HG03159 (cell line): Measurements from ENCODE around the gene OSBPL9.
"Not testable (repeated sequence)": the region's sequence is repeated elsewhere in the genome, so short reads cannot be mapped to it uniquely, and the experiment has no call there.

Source experiments
- ATAC-seq: cut with Tn5 transposase; IDR thresholded peaks from one replicate; pipeline ENCODE4 v1.9.1; 2021; ENCODE audit warnings: mild to moderate bottlenecking, moderate library complexity; ENCODE audit not compliant: unreplicated experiment

OSBPL9 gene

DNA sequence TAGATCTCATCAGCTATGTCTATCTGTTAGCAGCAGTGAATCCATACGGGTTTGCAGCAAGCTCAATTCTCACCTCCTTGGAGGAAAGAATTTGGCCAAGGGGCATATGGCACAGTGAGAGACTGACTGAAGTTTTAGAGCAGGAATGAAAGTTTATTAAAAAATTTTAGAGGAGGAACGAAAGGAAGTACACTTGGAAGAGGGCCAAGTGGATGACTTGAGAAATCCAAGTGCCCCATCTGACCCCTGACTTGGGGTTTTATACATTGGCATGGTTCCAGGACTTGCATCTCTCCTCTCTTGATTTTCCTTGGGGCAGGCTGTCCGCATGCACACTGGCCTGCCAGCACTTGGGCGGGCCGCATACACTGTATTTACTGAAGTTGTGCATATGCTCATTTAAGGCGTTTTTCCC is 9.2 kb upstream of the OSBPL9 start:
- ATAC-seq: no peak

GRCh38 chr1:51610104-51610503 is 6.8 kb upstream of the OSBPL9 start:
- ATAC-seq: not testable (repeated sequence)

GRCh38 chr1:51610637-51611036 is 6.3 kb upstream of the OSBPL9 start:
- ATAC-seq: no peak

DNA sequence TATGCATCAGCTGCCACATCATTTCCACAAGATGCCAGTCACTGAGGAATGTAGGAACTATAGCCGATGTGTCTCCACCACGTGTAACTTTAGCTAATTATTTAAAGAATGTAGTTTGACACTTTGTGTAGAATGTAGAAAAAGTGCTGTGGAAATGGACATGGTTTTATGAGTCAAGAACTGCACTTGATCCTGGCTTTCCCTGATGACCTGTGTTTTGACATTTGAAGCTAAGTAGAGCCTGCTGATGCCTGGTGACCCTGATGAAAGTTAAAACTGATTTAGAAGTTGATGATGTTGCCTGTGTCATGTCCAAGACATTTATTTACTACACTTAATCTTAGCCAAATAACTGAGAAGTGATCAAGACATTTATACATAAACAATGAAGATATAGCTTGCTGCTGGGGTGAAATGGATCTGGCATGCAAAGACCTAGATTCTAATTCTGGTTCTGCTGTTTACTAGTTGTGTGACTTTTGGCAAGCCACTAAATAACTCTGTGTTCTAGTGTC is 4.4 kb upstream of the OSBPL9 start:
- ATAC-seq: no peak

- ATAC-seq: no peak
These were observed 1.1 kb upstream of the OSBPL9 start for GRCh38 chr1:51615780-51616291.

DNA sequence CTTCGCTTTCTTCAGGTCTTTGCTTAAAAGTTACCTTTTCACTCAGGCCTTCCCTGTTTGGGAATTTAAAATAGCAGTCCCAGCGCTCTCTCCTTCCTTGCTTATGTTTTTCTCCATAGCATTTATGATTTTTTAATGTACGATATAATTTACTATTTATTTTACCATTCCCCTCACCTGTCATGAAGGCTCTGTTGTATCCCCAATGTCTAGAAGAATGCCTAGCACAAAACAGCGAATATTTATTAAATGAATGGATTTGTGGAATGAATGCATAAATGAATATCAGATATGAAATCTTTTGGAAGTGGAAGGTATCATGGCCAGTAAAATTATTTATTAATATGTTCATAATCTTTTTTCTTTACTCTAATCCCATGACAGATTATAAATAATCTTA is 402 bp upstream of the OSBPL9 start:
- ATAC-seq: no peak

- ATAC-seq: no peak
These were observed 1.8 kb downstream of the OSBPL9 start for GRCh38 chr1:51618715-51619114.

DNA sequence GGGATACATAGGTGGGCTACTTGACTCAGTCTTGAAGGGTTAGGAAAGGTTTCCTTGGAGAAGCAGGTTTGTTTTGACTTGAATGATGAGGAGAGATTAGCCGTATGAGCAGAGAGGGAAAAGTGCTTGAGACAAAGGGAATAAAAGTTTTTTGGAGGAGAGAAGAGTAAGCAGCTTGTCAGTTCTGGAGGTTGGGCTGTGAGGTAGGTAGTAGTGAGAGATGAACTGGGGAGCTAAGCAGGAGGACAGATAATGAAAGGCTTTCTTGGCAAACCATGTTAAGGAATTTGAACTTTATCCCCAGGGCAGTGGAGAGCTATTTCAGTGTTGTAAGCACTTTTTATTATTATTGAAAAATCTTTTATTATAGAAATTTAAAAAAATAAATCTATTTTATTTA is 3.6 kb downstream of the OSBPL9 start:
- no peak for ATAC-seq

DNA sequence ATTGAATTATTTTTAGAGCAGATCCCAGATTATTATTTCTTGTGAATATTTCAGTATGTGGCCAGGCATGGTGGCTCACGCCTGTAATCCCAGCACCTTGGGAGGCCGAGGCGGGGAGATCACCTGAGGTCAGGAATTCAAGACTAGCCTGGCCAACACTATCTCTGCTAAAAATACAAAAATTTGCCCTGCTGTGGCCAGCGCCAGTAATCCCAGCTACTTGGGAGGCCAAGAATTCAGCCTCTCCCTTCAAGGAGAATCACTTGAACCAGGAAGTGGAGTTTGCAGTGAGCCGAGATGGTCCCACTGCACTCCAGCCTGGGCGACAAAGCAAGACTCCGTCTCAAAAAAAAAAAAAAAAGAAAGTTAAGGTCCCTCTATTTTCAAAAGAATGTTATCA is 4.3 kb downstream of the OSBPL9 start:
- no peak for ATAC-seq

DNA sequence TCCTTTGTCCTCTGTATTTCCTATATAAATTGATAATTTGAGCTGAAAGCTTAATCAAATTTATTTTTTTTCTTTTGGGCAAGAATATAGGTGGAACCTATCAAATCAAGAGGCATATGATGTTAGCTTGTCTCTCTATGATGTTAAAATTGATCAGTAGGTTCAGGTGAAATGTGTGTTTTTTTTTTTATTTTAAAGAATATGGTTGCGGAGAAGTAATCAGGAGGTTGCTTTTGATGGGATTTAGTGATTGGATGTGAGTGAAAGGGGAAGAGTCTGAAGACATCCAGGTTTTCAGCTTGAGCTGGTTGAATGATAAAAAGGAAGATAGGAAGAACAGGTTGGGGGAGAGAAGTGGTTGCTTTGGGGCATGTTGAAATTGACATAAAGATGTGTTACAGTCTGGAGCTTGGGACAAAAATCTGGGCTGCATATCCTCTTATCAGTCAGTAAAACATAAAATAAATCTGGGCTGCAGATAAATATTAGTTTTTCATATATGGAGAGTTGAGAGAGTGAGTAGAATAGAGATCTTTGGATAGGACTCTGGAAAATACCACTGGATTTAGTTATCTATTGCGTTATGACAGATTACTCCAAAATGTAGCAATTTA is 5.1 kb downstream of the OSBPL9 start:
- no peak for ATAC-seq

- ATAC-seq: no peak
These were observed 5.6 kb downstream of the OSBPL9 start for GRCh38 chr1:51622455-51622913.

- no peak for ATAC-seq
These were observed 6.1 kb downstream of the OSBPL9 start for GRCh38 chr1:51623025-51623424.

- ATAC-seq: no peak
These were observed 6.6 kb downstream of the OSBPL9 start for GRCh38 chr1:51623450-51623849.

- ATAC-seq: no peak
These were observed 8.0 kb downstream of the OSBPL9 start for GRCh38 chr1:51624855-51625254.

GRCh38 chr1:51627672-51628071 is 10.8 kb downstream of the OSBPL9 start:
- ATAC-seq: no peak

DNA sequence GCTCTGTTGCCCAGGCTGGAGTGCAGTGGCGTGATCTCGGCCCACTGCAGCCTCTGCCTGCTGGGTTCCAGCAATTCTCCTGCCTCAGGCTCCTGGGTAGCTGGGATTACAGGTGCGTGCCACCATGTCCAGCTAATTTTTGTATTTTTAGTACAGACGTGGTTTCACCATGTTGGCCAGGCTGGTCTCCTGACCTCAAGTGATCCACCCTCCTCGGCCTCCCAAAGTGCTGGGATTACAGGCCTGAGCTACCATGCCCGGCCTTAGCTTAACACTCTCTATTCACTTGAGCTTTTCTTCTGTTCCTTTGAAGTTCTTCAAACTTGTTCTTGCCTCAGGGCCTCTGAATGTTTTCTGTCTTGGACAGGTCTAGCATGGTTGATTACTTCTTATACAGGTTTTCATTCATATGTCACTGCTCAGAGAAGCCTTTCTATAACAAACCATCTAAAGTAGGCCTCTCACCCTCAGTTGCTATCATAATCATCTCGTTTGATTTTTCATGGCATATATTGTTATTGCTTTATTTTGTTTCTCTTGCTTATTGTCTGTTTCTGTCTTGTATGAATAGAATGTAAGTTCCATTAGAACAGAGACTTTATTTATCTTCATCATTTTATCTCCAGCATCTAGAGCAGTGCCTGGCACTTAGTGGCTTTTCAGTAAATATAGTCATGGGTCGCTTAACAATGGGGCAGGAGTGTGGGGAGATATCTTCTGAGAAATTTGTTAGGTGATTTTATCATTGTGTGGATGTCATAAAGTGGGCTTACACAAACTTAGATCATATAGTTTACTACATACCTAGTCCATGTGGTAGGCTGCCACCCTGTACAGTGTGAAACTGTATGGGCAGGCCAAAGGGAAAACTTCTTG is 12.1 kb downstream of the OSBPL9 start:
- ATAC-seq: no peak

DNA sequence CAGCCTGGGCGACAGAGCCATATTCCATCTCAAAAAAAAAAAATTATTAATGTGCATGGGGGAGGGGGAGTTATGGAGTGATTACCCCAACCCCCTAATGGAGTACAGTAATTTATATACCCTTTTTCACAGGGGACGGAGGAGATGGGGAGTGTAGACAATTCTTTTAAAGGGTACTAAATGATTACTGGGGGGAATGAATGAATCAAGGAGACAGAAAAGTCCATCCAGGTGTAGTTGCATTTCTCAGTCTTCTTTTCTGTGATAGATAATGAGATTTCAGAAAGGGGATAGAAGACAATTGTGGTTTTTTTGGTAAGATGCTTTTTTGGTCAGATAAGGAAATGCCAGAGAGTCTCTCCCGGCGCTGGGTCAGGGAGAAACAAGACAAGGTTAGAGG is 13.0 kb downstream of the OSBPL9 start:
- ATAC-seq: no peak

DNA sequence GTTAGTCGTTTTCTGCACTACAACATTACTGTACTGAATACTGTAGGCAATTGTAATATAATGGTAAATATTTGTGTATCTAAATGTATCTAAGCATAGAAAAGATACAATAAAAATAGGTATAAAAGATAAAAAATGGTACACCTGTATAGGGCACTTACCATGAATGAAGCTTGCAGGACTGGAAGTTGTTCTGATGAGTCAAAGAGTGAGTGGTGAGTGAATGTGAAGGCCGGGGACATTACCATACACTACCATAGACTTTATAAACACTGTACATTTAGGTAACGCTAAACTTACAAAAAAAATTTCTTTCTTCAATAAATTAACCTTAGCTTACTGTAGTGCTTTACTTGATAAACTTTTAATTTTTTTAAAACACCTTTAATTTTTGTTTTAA is 13.5 kb downstream of the OSBPL9 start:
- ATAC-seq: no peak

GRCh38 chr1:51630922-51631321 is 14.0 kb downstream of the OSBPL9 start:
- no peak for ATAC-seq

GRCh38 chr1:51631747-51632146 is 14.9 kb downstream of the OSBPL9 start:
- no peak for ATAC-seq

- ATAC-seq: no peak
These were observed 17.7 kb downstream of the OSBPL9 start for GRCh38 chr1:51634618-51635017.

DNA sequence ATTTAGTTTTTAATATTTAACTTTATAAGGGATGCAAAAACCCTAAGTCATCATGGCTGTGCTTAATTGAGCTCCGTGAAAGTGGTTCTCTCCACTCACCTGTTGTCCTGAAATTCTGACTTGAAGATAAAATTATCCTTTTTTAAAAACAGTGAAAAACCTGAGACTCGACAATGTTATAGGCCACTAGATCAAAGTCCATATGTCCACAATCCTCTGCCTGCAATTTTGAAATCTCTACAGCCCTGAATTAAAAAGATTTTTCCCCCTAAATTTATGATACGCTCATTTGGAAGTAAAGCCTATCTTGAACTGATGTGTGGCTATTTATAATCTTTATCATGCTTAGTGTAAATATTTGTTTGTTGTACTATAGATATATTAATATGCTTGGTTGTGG is 18.7 kb downstream of the OSBPL9 start:
- ATAC-seq: no peak
